ENCODE measurements around the gene CHKB.

DNA sequence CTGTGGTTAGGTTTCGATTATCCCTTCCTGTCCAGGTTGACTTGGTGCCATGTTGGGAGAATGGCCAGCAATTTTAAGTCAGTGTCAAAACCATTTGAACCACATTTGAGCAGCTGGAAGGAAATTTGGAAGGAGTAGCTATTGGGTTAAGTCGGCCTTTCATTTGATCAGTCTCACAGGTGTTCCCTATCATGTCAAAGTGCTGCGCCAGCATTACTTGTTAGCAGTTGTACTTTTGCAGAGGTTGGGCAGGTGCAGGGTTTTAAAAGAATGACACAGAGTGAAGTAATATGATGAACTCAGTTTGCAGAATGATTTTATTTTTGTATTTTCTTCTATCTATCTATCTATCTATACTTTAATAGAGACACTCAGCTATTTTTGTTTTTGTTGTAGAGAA is 46.4 kb downstream of the CHKB start:
- TF ChIP-seq CTCF (conservative IDR thresholded peaks at IDR 0.05 in 1 of 2, IDR thresholded peaks at IDR 0.05 in 1 of 2; ENCODE audit: low read depth in 1 of 2, low read length in 2 of 2) = no peak
- TF ChIP-seq EZH2 (IDR thresholded peaks at IDR 0.05; ENCODE audit: low read length, missing control alignments) = no peak

Measured in fibroblast of lung (primary cell).